Epidermal melanocyte (primary cell): Measurements from ENCODE around the gene INSIG2.

Experiments used
- DNase-seq: peaks from one replicate; pipeline ENCODE4 v3.0.0; 2011; ENCODE audit warnings: low spot score; ENCODE audit not compliant: insufficient read length

INSIG2 gene

GRCh38 chr2:118088051-118089024 is at the start of gene INSIG2:
Gene INSIG2 (plus strand): TSS chr2:118088471. CDS start chr2:118096557, 8,086 bp downstream.
- DNase-seq: peak; percentile 81

- DNase-seq: no peak
Measured at GRCh38 chr2:118040891-118041290, 47.4 kb upstream of the INSIG2 start.

GRCh38 chr2:118044103-118044716 is 44.1 kb upstream of the INSIG2 start:
- no peak for DNase-seq

- no peak for DNase-seq
Measured at GRCh38 chr2:118044854-118045253, 43.4 kb upstream of the INSIG2 start.

- DNase-seq: no peak
Measured at GRCh38 chr2:118045286-118045685, 43.0 kb upstream of the INSIG2 start.

GRCh38 chr2:118046634-118047210 is 41.5 kb upstream of the INSIG2 start:
- DNase-seq: no peak

GRCh38 chr2:118047380-118047826 is 40.9 kb upstream of the INSIG2 start:
- no peak for DNase-seq

GRCh38 chr2:118048401-118048800 is 39.9 kb upstream of the INSIG2 start:
- no peak for DNase-seq

- DNase-seq: no peak
Measured at GRCh38 chr2:118049140-118049815, 39.0 kb upstream of the INSIG2 start.

GRCh38 chr2:118049816-118050140 is 38.5 kb upstream of the INSIG2 start:
- no peak for DNase-seq

- DNase-seq: no peak
Measured at GRCh38 chr2:118050386-118050785, 37.9 kb upstream of the INSIG2 start.

GRCh38 chr2:118050974-118051373 is 37.3 kb upstream of the INSIG2 start:
- no peak for DNase-seq

GRCh38 chr2:118051826-118052358 is 36.4 kb upstream of the INSIG2 start:
- no peak for DNase-seq

- DNase-seq: no peak
Measured at GRCh38 chr2:118052474-118052873, 35.8 kb upstream of the INSIG2 start.

- DNase-seq: no peak
Measured at GRCh38 chr2:118053681-118054080, 34.6 kb upstream of the INSIG2 start.

- DNase-seq: no peak
Measured at GRCh38 chr2:118054213-118055008, 33.9 kb upstream of the INSIG2 start.

- no peak for DNase-seq
Measured at GRCh38 chr2:118055512-118056164, 32.6 kb upstream of the INSIG2 start.

GRCh38 chr2:118056165-118056534 is 32.1 kb upstream of the INSIG2 start:
- DNase-seq: no peak

- DNase-seq: no peak
Measured at GRCh38 chr2:118056801-118057200, 31.5 kb upstream of the INSIG2 start.

- no peak for DNase-seq
Measured at GRCh38 chr2:118058951-118059350, 29.3 kb upstream of the INSIG2 start.
